Endothelial cell of umbilical vein (primary cell): ENCODE results near the gene CSMD2.

ENCODE experiments used
- CTCF ChIP-seq, 2 donors: IDR thresholded peaks; 1 replicate in 1 of 2; 2 replicates in 1 of 2; pipeline ENCODE4 v1.5.1; 2011; ENCODE audit warnings: low read length in 2 of 2, mild to moderate bottlenecking in 2 of 2, moderate library complexity in 2 of 2, control low read depth in 1 of 2, inconsistent platforms in 1 of 2, low read depth in 1 of 2; ENCODE audit not compliant: insufficient read depth in 1 of 2; ENCODE audit errors: extremely low read depth in 1 of 2
- EZH2 ChIP-seq: IDR thresholded peaks from 2 replicates; pipeline ENCODE4 v1.6.1; 2012; ENCODE audit warnings: borderline replicate concordance, low read depth, mild to moderate bottlenecking, moderate library complexity, low read length, inconsistent platforms; ENCODE audit not compliant: severe bottlenecking
- FOS ChIP-seq: IDR thresholded peaks from 2 replicates; pipeline ENCODE4 v1.6.1; 2011; ENCODE audit warnings: mild to moderate bottlenecking, low read length, moderate library complexity, borderline replicate concordance; ENCODE audit not compliant: insufficient read depth
- GATA2 ChIP-seq: IDR thresholded peaks from 2 replicates; pipeline ENCODE4 v1.7.0; 2011; ENCODE audit warnings: low read depth, mild to moderate bottlenecking, moderate library complexity, mixed read lengths, low read length; ENCODE audit not compliant: insufficient read length, insufficient read depth
- JUN ChIP-seq: IDR thresholded peaks from 2 replicates; pipeline ENCODE4 v1.6.1; 2011; ENCODE audit warnings: borderline replicate concordance, low read depth; ENCODE audit not compliant: insufficient read length, insufficient read depth
- MAX ChIP-seq: IDR thresholded peaks from 2 replicates; pipeline ENCODE4 v1.6.1; 2011; ENCODE audit not compliant: insufficient read depth, insufficient read length
- MYC ChIP-seq: IDR thresholded peaks from one replicate; pipeline ENCODE4 v1.6.1; 2011; ENCODE audit warnings: mild to moderate bottlenecking, low read depth, low read length
- POLR2A ChIP-seq: IDR thresholded peaks from 2 replicates; pipeline ENCODE4 v1.6.1; 2012; ENCODE audit warnings: low read depth, mild to moderate bottlenecking, control low read depth, low read length
- POLR2AphosphoS5 ChIP-seq: IDR thresholded peaks from 2 replicates; pipeline ENCODE4 v1.6.1; 2012; ENCODE audit warnings: low read depth, mild to moderate bottlenecking, control low read depth, low read length, moderate library complexity; ENCODE audit not compliant: insufficient read depth

DNA sequence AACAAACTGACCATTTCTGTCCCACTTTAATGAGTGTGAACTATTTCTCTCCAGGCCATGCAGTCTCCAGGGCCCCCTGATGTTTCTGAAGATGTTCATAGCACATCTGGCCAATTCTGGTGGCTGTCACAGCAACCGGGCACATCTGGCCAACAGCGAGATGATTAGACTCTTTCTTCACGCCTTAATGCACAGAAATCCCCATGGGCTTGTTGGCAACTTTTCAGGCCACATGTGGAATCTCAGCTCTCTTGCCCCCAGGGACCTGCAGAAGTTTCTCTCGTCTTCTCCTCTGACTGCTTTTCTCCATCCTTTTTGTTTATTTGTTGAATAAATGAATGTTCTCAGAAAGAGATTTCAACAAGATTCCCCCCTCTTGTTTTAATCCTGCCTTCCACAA lies 372.4 kb downstream of the CSMD2 start:
- TF ChIP-seq CTCF (IDR thresholded peaks at IDR 0.05; ENCODE audit: extremely low read depth in 1 of 2, insufficient read depth in 1 of 2, low read depth in 1 of 2, low read length in 2 of 2), result no peak
- TF ChIP-seq JUN, result no peak
- no peak for TF ChIP-seq POLR2A
- no peak for TF ChIP-seq EZH2
- no peak for TF ChIP-seq POLR2AphosphoS5
- no peak for TF ChIP-seq MYC
- no peak for TF ChIP-seq GATA2
- TF ChIP-seq MAX, result no peak
- TF ChIP-seq FOS, result no peak
